GM23338 (cell line): ENCODE data around the gene SH3RF3. TPM values are rescaled to one million over a fixed set of nuclear protein-coding genes. Genes with fewer than 3 reads are reported as not detected.
A peak's percentile ranks its signal among the peaks of the same experiment; 100 is the strongest.

ENCODE experiments used
- ATAC-seq: fragments of 200-7000 bp; cut with Tn5 transposase; 3 replicates; pipeline ENCODE4 v1.9.1; 2020
- DNase-seq: peaks from one replicate; pipeline ENCODE4 v3.0.0-alpha.2; 2015; ENCODE audit warnings: low spot score
- H2AFZ ChIP-seq: fragments of 200-600 bp; sonication (generic); 2 replicates; pipeline ENCODE4 v1.8.0; 2016; ENCODE audit warnings: antibody characterized with exemption, mild to moderate bottlenecking, moderate library complexity
- H3F3A ChIP-seq: fragments of 200-600 bp; sonication (generic); replicated peaks from 2 replicates; pipeline ENCODE4 v1.8.0; 2017; ENCODE audit warnings: antibody characterized with exemption, mixed run types, low read depth
- H3K27ac ChIP-seq: fragments of 200-600 bp; sonication (generic); 2 replicates; pipeline ENCODE4 v1.6.1; 2016; ENCODE audit warnings: low read depth
- H3K27me3 ChIP-seq: fragments of 200-600 bp; sonication (generic); 2 replicates; pipeline ENCODE4 v1.8.0; 2016; ENCODE audit warnings: mild to moderate bottlenecking, mixed run types, moderate library complexity; ENCODE audit not compliant: insufficient read depth
- H3K36me3 ChIP-seq: fragments of 200-600 bp; sonication (generic); 2 replicates; pipeline ENCODE4 v1.8.0; 2016; ENCODE audit warnings: mild to moderate bottlenecking; ENCODE audit not compliant: insufficient read depth
- H3K4me1 ChIP-seq: fragments of 200-600 bp; sonication (generic); 2 replicates; pipeline ENCODE4 v1.8.0; 2016; ENCODE audit warnings: mild to moderate bottlenecking, moderate library complexity; ENCODE audit not compliant: insufficient read depth
- H3K4me2 ChIP-seq: fragments of 200-600 bp; sonication (generic); 2 replicates; pipeline ENCODE4 v1.7.1; 2017; ENCODE audit warnings: mixed run types
- H3K4me3 ChIP-seq: fragments of 200-600 bp; sonication (generic); 2 replicates; pipeline ENCODE4 v1.6.1; 2016; ENCODE audit warnings: mixed run types
- H3K79me2 ChIP-seq: fragments of 200-600 bp; sonication (generic); replicated peaks from 2 replicates; pipeline ENCODE4 v1.8.0; 2017; ENCODE audit warnings: mild to moderate bottlenecking; ENCODE audit not compliant: insufficient read depth
- H3K9me2 ChIP-seq: fragments of 200-600 bp; sonication (generic); 2 replicates; pipeline ENCODE4 v1.8.0; 2017; ENCODE audit not compliant: insufficient read depth
- H4K20me1 ChIP-seq: fragments of 200-600 bp; sonication (generic); replicated peaks from 2 replicates; pipeline ENCODE4 v1.8.0; 2017; ENCODE audit warnings: mild to moderate bottlenecking; ENCODE audit not compliant: insufficient read depth
- H3K27ac Mint-ChIP-seq: 2 replicates; pipeline ENCODE4 v1.8.0; 2020; ENCODE audit warnings: inconsistent platforms, mild to moderate bottlenecking, moderate library complexity, mixed read lengths
- H3K27me3 Mint-ChIP-seq: 3 replicates; pipeline ENCODE4 v1.8.0; 2022; ENCODE audit warnings: low read depth, mild to moderate bottlenecking, moderate library complexity, mixed read lengths, inconsistent platforms; ENCODE audit not compliant: insufficient read depth, poor library complexity
- H3K36me3 Mint-ChIP-seq: 3 replicates; pipeline ENCODE4 v1.8.0; 2021; ENCODE audit warnings: low read depth, mild to moderate bottlenecking, inconsistent platforms, moderate library complexity, mixed read lengths
- H3K4me1 Mint-ChIP-seq: 3 replicates; pipeline ENCODE4 v1.8.0; 2020; ENCODE audit warnings: mild to moderate bottlenecking, inconsistent platforms, mixed read lengths
- H3K4me3 Mint-ChIP-seq: 3 replicates; pipeline ENCODE4 v1.8.0; 2021; ENCODE audit warnings: moderate library complexity, mild to moderate bottlenecking, inconsistent platforms, mixed read lengths
- H3K9me3 Mint-ChIP-seq: 3 replicates; pipeline ENCODE4 v1.8.0; 2020; ENCODE audit warnings: moderate library complexity, mild to moderate bottlenecking, inconsistent platforms, mixed read lengths
- EZH2phosphoT487 ChIP-seq: fragments of 200-600 bp; sonication (generic); IDR thresholded peaks from one replicate; pipeline ENCODE4 v1.8.1; 2018; ENCODE audit warnings: antibody characterized with exemption; ENCODE audit not compliant: unreplicated experiment
- NANOG ChIP-seq: IDR thresholded peaks from 2 replicates; pipeline ENCODE4 v1.6.1; 2016; ENCODE audit warnings: antibody characterized with exemption, borderline replicate concordance
- STAT1 ChIP-seq: IDR thresholded peaks from one replicate; pipeline ENCODE4 v1.6.1; 2016; ENCODE audit warnings: antibody characterized with exemption; ENCODE audit not compliant: unreplicated experiment
- ZNF114 ChIP-seq: fragments of 250-450 bp; sonication (Bioruptor Pico); IDR thresholded peaks from 2 replicates; pipeline ENCODE4 v1.5.0; 2020; ENCODE audit warnings: mild to moderate bottlenecking, moderate library complexity
- ZNF331 ChIP-seq: fragments of 250-450 bp; sonication (Bioruptor Pico); IDR thresholded peaks from 2 replicates; pipeline ENCODE4 v1.5.0; 2020; ENCODE audit warnings: low read depth, mild to moderate bottlenecking, moderate library complexity
- polyA plus RNA-seq: library from polyadenylated mRNA; unstranded; fragments of >200 nt; fragmentation: Nextera tagmentation; extraction: Ambion mirVana; gene quantifications from 2 replicates; pipeline ENCODE4 v1.2.1, GENCODE V29; 2016
- total RNA-seq: library from RNA; depleted of rRNA; stranded (reverse); fragments of >200 nt; shearing (Covaris generic); gene quantifications from 2 replicates; pipeline ENCODE4 v1.2.3, GENCODE V29; 2014
- TF ChIP-seq, protein P1 (sequence below): IDR thresholded peaks from 2 replicates; pipeline ENCODE4 v1.6.1; 2016; ENCODE audit warnings: antibody characterized with exemption
- TF ChIP-seq, protein P2 (sequence below), 2 experiments: fragments of 200-600 bp in 1 of 2; sonication (generic) in 1 of 2; conservative IDR thresholded peaks; 2 replicates each; pipeline versions ENCODE4 v1.5.1 to v1.6.1; 2016 to 2017; ENCODE audit warnings: antibody characterized with exemption in 2 of 2, low read depth in 2 of 2, mild to moderate bottlenecking in 2 of 2, moderate library complexity in 1 of 2
- TF ChIP-seq, protein P3 (sequence below): IDR thresholded peaks from one replicate; pipeline ENCODE4 v1.6.1; 2018; ENCODE audit warnings: antibody characterized with exemption; ENCODE audit not compliant: unreplicated experiment

The SH3RF3 gene
- total and polyA plus RNA-seq, 2 experiments from 2014 or later: 0.11 to 0.63 TPM

DNA sequence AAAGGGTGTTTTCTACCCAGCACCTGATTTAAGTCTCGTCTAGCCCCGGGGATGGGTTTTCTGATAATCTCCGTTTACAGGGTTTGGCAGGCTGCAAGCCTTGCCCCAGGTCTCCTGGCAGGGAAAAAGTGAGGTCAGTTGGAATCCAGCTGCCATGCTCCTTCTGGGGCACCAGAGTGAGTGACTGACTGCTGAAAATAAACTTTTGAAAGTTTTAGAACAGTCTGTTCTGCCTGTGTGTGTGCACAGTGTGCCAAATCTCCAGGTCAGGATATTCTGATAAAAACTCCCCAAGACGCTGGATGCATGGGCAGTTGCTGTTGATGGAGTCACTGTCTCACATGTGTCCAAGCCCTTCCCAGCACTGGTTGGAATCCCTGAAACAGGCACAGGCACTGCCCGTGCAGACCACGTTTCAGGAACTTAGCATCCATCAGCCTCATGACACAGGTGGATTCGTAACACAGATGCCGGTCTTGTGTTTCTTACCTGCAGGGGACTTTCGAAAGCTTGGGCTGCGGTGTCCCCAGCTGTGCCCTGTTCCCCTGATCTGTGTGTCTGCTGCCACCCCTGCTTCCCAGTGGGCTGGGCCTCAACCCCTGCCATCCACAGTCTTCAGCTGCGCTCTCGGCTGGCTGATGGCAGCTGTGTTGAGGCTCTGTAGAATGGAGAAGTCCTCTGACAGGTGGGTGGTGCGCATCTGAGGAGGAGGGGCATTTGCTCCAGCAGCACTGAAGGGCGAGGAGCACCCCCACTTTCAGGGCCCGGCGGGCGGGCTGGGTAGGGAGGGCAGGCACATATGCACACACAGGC, 65.0 kb downstream of the SH3RF3 start:
- H3K27me3 Mint-ChIP-seq: peaks cover 4% of the 10 kb centered on the region
- no peaks in the 10 kb centered on the region for H3K36me3 ChIP-seq
- ATAC-seq: peak; percentile 19
- peaks cover 13% of the 10 kb centered on the region for H3K4me1 Mint-ChIP-seq
- no peaks in the 10 kb centered on the region for H3K9me2 ChIP-seq
- no peaks in the 10 kb centered on the region for H3K9me3 Mint-ChIP-seq
- H3K36me3 Mint-ChIP-seq: no peaks in the 10 kb centered on the region
- no peak overlapping the region for H3K4me3 Mint-ChIP-seq
- TF ChIP-seq EZH2phosphoT487: no peak
- TF ChIP-seq, protein P1, sequence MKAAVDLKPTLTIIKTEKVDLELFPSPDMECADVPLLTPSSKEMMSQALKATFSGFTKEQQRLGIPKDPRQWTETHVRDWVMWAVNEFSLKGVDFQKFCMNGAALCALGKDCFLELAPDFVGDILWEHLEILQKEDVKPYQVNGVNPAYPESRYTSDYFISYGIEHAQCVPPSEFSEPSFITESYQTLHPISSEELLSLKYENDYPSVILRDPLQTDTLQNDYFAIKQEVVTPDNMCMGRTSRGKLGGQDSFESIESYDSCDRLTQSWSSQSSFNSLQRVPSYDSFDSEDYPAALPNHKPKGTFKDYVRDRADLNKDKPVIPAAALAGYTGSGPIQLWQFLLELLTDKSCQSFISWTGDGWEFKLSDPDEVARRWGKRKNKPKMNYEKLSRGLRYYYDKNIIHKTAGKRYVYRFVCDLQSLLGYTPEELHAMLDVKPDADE: no peak
- no peak overlapping the region for H3K4me2 ChIP-seq
- H3K27me3 ChIP-seq: no peaks in the 10 kb centered on the region
- no peaks in the 10 kb centered on the region for H3K79me2 ChIP-seq
- DNase-seq: no peak
- H4K20me1 ChIP-seq: no peaks in the 10 kb centered on the region
- no peaks in the 10 kb centered on the region for H3K4me1 ChIP-seq
- H3F3A ChIP-seq: no peaks in the 10 kb centered on the region
- H3K27ac Mint-ChIP-seq: no peak overlapping the region
- no peak overlapping the region for H2AFZ ChIP-seq
- no peak overlapping the region for H3K4me3 ChIP-seq
- H3K27ac ChIP-seq: no peak overlapping the region

DNA sequence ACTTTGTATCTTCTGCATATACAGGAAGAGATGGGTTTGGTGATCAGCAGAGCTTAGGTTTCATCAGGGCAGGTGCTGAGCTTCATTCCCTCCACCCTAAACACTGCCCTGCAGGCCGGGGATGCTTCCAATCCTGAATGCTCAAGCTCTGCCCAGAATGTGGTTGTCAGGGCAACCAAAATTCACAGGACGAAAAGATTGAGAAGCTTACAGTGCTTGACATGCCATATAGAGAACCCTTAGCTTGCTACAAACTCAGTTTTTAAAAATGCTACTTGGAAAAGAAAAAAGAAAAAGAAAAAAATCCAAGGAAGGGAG, 65.6 kb downstream of the SH3RF3 start:
- Histone ChIP-seq H3K4me3 (no peak overlapping the region), H3K27ac (no peak overlapping the region), H3K4me2 (no peak overlapping the region), H3K79me2 (no peaks in the 10 kb centered on the region), H3K27me3 (no peaks in the 10 kb centered on the region), H4K20me1 (no peaks in the 10 kb centered on the region), H3K9me2 (no peaks in the 10 kb centered on the region), H3K4me1 (no peaks in the 10 kb centered on the region), H3K36me3 (no peaks in the 10 kb centered on the region), H2AFZ (no peak overlapping the region), H3F3A (no peaks in the 10 kb centered on the region)
- DNase-seq (no peak), ATAC-seq (peak; percentile 39)
- Mint-ChIP-seq H3K27me3 (peaks cover 4% of the 10 kb centered on the region), H3K4me1 (peaks cover 13% of the 10 kb centered on the region), H3K4me3 (no peak overlapping the region), H3K27ac (no peak overlapping the region), H3K9me3 (peaks cover 3% of the 10 kb centered on the region; the same call in 1 of the 3 replicates), H3K36me3 (no peaks in the 10 kb centered on the region)
- TF ChIP-seq STAT1: no peak
- TF ChIP-seq, protein P2, sequence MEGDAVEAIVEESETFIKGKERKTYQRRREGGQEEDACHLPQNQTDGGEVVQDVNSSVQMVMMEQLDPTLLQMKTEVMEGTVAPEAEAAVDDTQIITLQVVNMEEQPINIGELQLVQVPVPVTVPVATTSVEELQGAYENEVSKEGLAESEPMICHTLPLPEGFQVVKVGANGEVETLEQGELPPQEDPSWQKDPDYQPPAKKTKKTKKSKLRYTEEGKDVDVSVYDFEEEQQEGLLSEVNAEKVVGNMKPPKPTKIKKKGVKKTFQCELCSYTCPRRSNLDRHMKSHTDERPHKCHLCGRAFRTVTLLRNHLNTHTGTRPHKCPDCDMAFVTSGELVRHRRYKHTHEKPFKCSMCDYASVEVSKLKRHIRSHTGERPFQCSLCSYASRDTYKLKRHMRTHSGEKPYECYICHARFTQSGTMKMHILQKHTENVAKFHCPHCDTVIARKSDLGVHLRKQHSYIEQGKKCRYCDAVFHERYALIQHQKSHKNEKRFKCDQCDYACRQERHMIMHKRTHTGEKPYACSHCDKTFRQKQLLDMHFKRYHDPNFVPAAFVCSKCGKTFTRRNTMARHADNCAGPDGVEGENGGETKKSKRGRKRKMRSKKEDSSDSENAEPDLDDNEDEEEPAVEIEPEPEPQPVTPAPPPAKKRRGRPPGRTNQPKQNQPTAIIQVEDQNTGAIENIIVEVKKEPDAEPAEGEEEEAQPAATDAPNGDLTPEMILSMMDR (conservative IDR thresholded peaks at IDR 0.05; ENCODE audit: low read depth in 2 of 2): no peak
- no peak for TF ChIP-seq ZNF114
- TF ChIP-seq, protein P1: no peak
- TF ChIP-seq NANOG: no peak
- TF ChIP-seq ZNF331 (CRISPR knock-in tag): no peak
- TF ChIP-seq, protein P3, sequence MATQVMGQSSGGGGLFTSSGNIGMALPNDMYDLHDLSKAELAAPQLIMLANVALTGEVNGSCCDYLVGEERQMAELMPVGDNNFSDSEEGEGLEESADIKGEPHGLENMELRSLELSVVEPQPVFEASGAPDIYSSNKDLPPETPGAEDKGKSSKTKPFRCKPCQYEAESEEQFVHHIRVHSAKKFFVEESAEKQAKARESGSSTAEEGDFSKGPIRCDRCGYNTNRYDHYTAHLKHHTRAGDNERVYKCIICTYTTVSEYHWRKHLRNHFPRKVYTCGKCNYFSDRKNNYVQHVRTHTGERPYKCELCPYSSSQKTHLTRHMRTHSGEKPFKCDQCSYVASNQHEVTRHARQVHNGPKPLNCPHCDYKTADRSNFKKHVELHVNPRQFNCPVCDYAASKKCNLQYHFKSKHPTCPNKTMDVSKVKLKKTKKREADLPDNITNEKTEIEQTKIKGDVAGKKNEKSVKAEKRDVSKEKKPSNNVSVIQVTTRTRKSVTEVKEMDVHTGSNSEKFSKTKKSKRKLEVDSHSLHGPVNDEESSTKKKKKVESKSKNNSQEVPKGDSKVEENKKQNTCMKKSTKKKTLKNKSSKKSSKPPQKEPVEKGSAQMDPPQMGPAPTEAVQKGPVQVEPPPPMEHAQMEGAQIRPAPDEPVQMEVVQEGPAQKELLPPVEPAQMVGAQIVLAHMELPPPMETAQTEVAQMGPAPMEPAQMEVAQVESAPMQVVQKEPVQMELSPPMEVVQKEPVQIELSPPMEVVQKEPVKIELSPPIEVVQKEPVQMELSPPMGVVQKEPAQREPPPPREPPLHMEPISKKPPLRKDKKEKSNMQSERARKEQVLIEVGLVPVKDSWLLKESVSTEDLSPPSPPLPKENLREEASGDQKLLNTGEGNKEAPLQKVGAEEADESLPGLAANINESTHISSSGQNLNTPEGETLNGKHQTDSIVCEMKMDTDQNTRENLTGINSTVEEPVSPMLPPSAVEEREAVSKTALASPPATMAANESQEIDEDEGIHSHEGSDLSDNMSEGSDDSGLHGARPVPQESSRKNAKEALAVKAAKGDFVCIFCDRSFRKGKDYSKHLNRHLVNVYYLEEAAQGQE: no peak
